SU-DHL-6 (cell line): ENCODE measurements around the gene SYNCRIP.

ENCODE experiments used
- H2AFZ ChIP-seq: fragments of 200-600 bp; sonication (generic); 2 replicates; pipeline ENCODE4 v1.6.1; 2014; ENCODE audit warnings: low read depth, mild to moderate bottlenecking, moderate library complexity, mixed read lengths, antibody characterized with exemption, low read length; ENCODE audit not compliant: severe bottlenecking
- H3F3A ChIP-seq: fragments of 200-600 bp; shearing (Covaris generic); 2 replicates; pipeline ENCODE4 v1.6.0; 2016; ENCODE audit warnings: antibody characterized with exemption, mild to moderate bottlenecking; ENCODE audit not compliant: insufficient read depth
- H3K27ac ChIP-seq: fragments of 200-600 bp; sonication (generic); 2 replicates; pipeline ENCODE4 v1.5.1; 2016; ENCODE audit warnings: low read depth, mild to moderate bottlenecking, low read length, moderate library complexity, mixed read lengths
- H3K27me3 ChIP-seq: fragments of 200-600 bp; sonication (generic), shearing (Covaris generic); 2 replicates; pipeline ENCODE4 v1.6.0; 2014; ENCODE audit warnings: mild to moderate bottlenecking, low read length
- H3K36me3 ChIP-seq: fragments of 200-600 bp; sonication (generic); 2 replicates; pipeline ENCODE4 v1.6.1; 2014; ENCODE audit warnings: mild to moderate bottlenecking, low read length, mixed read lengths
- H3K4me2 ChIP-seq: fragments of 300-600, 200-600 bp; shearing (Covaris generic), sonication (generic); 2 replicates; pipeline ENCODE4 v1.6.0; 2014; ENCODE audit warnings: low read length, low read depth, mild to moderate bottlenecking; ENCODE audit not compliant: poor library complexity, severe bottlenecking
- H3K4me3 ChIP-seq: fragments of 200-600 bp; sonication (generic); 2 replicates; pipeline ENCODE4 v1.5.1; 2014; ENCODE audit warnings: antibody characterized with exemption, low read length, mild to moderate bottlenecking, mixed read lengths; ENCODE audit not compliant: insufficient read depth, poor library complexity, severe bottlenecking
- H3K79me2 ChIP-seq: fragments of 200-600 bp; sonication (generic); 2 replicates; pipeline ENCODE4 v1.6.1; 2014; ENCODE audit warnings: mild to moderate bottlenecking, low read length, moderate library complexity; ENCODE audit not compliant: insufficient read depth
- H3K9ac ChIP-seq: fragments of 200-600 bp; sonication (generic); 2 replicates; pipeline ENCODE4 v1.7.0; 2014; ENCODE audit warnings: mild to moderate bottlenecking, low read length
- H3K9me2 ChIP-seq: fragments of 200-600 bp; sonication (generic); replicated peaks from 2 replicates; pipeline ENCODE4 v1.6.1; 2014; ENCODE audit warnings: low read length; ENCODE audit not compliant: insufficient read depth
- H3K9me3 ChIP-seq: fragments of 200-600 bp; sonication (generic); 2 replicates; pipeline ENCODE4 v1.6.1; 2014; ENCODE audit warnings: low read length, mixed read lengths; ENCODE audit not compliant: insufficient read depth
- H4K20me1 ChIP-seq: fragments of 200-600 bp; sonication (generic); 2 replicates; pipeline ENCODE4 v1.6.1; 2014; ENCODE audit warnings: low read depth, mild to moderate bottlenecking, antibody characterized with exemption, low read length, moderate library complexity, mixed read lengths
- CTCF ChIP-seq: fragments of 200-600 bp; sonication (generic); IDR thresholded peaks from one replicate; pipeline ENCODE4 v1.5.1; 2017; ENCODE audit warnings: antibody characterized with exemption, mild to moderate bottlenecking, low read length, moderate library complexity; ENCODE audit not compliant: insufficient read depth, poor library complexity, severe bottlenecking
- EZH2phosphoT487 ChIP-seq: fragments of 200-600 bp; sonication (generic), shearing (Covaris generic); conservative IDR thresholded peaks from 2 replicates; pipeline ENCODE4 v1.6.1; 2018; ENCODE audit warnings: mild to moderate bottlenecking, antibody characterized with exemption, low read length, moderate library complexity, mixed read lengths

SYNCRIP gene

GRCh38 chr6:85678026-85678601 lies 35.4 kb upstream of the SYNCRIP start:
- Histone ChIP-seq H2AFZ (no peak overlapping the region), H3K9me3 (no peaks in the 10 kb centered on the region; the same call in 1 of the 2 replicates), H3K4me3 (peak overlapping the region; percentile 82), H4K20me1 (peaks cover 41% of the 10 kb centered on the region), H3K79me2 (peaks cover 51% of the 10 kb centered on the region), H3F3A (peaks cover 55% of the 10 kb centered on the region), H3K36me3 (peaks cover 33% of the 10 kb centered on the region), H3K9ac (peak overlapping the region; percentile 98), H3K4me2 (peak overlapping the region; percentile 96), H3K27me3 (no peaks in the 10 kb centered on the region), H3K27ac (peak overlapping the region; percentile 76), H3K9me2 (no peaks in the 10 kb centered on the region)
- no peak for TF ChIP-seq CTCF
- no peak for TF ChIP-seq EZH2phosphoT487

- Histone ChIP-seq H3K27me3 (no peaks in the 10 kb centered on the region), H2AFZ (no peak overlapping the region), H4K20me1 (peaks cover 41% of the 10 kb centered on the region), H3K4me2 (peak overlapping the region; percentile 96), H3K9ac (peak overlapping the region; percentile 98), H3K9me3 (no peaks in the 10 kb centered on the region; the same call in 1 of the 2 replicates), H3F3A (peaks cover 62% of the 10 kb centered on the region), H3K4me3 (peak overlapping the region; percentile 82), H3K79me2 (peaks cover 51% of the 10 kb centered on the region), H3K27ac (peak overlapping the region; percentile 76), H3K9me2 (no peaks in the 10 kb centered on the region), H3K36me3 (peaks cover 33% of the 10 kb centered on the region)
- TF ChIP-seq EZH2phosphoT487: no peak
- no peak for TF ChIP-seq CTCF
These were observed 34.7 kb upstream of the SYNCRIP start for GRCh38 chr6:85677234-85677956.

- TF ChIP-seq EZH2phosphoT487 (no peak), CTCF (no peak)
- Histone ChIP-seq H3K4me2 (peak overlapping the region; percentile 96), H3K9me3 (no peaks in the 10 kb centered on the region), H3K9me2 (no peaks in the 10 kb centered on the region), H4K20me1 (peaks cover 41% of the 10 kb centered on the region), H2AFZ (no peak overlapping the region), H3K27ac (peak overlapping the region; percentile 76), H3K4me3 (peak overlapping the region; percentile 82), H3K36me3 (peaks cover 33% of the 10 kb centered on the region), H3K9ac (peak overlapping the region; percentile 98), H3K27me3 (no peaks in the 10 kb centered on the region), H3K79me2 (peaks cover 51% of the 10 kb centered on the region), H3F3A (peaks cover 69% of the 10 kb centered on the region)
These were observed 33.5 kb upstream of the SYNCRIP start for GRCh38 chr6:85676086-85676729.
